HCT116 (cell line): ENCODE results near the gene TSPEAR. TPM values are rescaled to one million over a fixed set of nuclear protein-coding genes. Genes with fewer than 3 reads are reported as not detected.

Experiments used
- ATAC-seq: fragments of 200-7000 bp; cut with Tn5 transposase; 2 replicates; pipeline ENCODE4 v1.9.1; 2020; ENCODE audit warnings: mild to moderate bottlenecking, moderate library complexity
- BruUV-seq: library from RNA; stranded (reverse); fragments of 400-500 nt; replicated peaks from 2 replicates; lab custom pipeline; 2021; lab: Mats Ljungman, UMichigan
- CTCF ChIA-PET: fragments of 300-600 bp; sonication (Branson Sonifier 250); formaldehyde crosslinking; loops from one replicate; lab custom pipeline; 2021; ENCODE audit warnings: antibody characterized with exemption; lab: Charles Lee
- POLR2A ChIA-PET: fragments of 300-600, 350-600 bp; sonication (Branson Sonifier 250); formaldehyde crosslinking; loops from one replicate; lab custom pipeline; 2021; ENCODE audit warnings: antibody characterized with exemption; lab: Charles Lee
- RAD21 ChIA-PET, 2 experiments: fragments of 300-600 bp; sonication (Branson Sonifier 250); formaldehyde crosslinking; loops; one replicate each; lab custom pipeline; 2023; ENCODE audit warnings: low total read pairs in 2 of 2; ENCODE audit not compliant: uncharacterized antibody in 2 of 2, unreplicated experiment in 2 of 2, low non-redundant PET in 1 of 2; lab: Charles Lee
- DNase-seq: peaks from one replicate; pipeline ENCODE4 v3.0.0-alpha.2; 2010; ENCODE audit warnings: low read depth, low spot score
- H2AFZ ChIP-seq: fragments of 200-600 bp; shearing (Covaris generic), sonication (generic); 2 replicates; pipeline ENCODE4 v1.6.1; 2017; ENCODE audit warnings: low read depth, mixed run types, mixed read lengths, antibody characterized with exemption, low read length; ENCODE audit not compliant: poor library complexity, severe bottlenecking
- H3K27ac ChIP-seq: 2 replicates; pipeline ENCODE4 v1.5.1; 2012; ENCODE audit warnings: low read depth, low read length
- H3K27me3 ChIP-seq: fragments of 200-600 bp; sonication (generic); 2 replicates; pipeline ENCODE4 v1.6.1; 2016; ENCODE audit warnings: mixed run types, low read length, mixed read lengths; ENCODE audit not compliant: insufficient read depth
- H3K36me3 ChIP-seq, 2 experiments: fragments of 200-500 bp in 1 of 2; fragments of 200-600 bp in 1 of 2; sonication (Bioruptor generic) in 1 of 2; sonication (generic) in 1 of 2; 2 replicates each; pipeline versions ENCODE4 v1.5.1 to v1.6.1; 2014 to 2016; ENCODE audit warnings: low read length in 2 of 2, inconsistent platforms in 1 of 2, mixed read lengths in 1 of 2, mixed run types in 1 of 2; ENCODE audit not compliant: insufficient read depth in 2 of 2, control insufficient read depth in 1 of 2
- H3K4me1 ChIP-seq, 2 experiments: fragments of 200-600 bp in 1 of 2; sonication (generic) in 1 of 2; 2 replicates each; pipeline versions ENCODE4 v1.5.1 to v1.6.1; 2012 to 2017; ENCODE audit warnings: low read length in 2 of 2, inconsistent platforms in 1 of 2, mild to moderate bottlenecking in 1 of 2, mixed read lengths in 1 of 2, mixed run types in 1 of 2, moderate library complexity in 1 of 2; ENCODE audit not compliant: insufficient read depth in 2 of 2, control insufficient read depth in 1 of 2
- H3K4me2 ChIP-seq: fragments of 200-600 bp; sonication (generic); 2 replicates; pipeline ENCODE4 v1.6.1; 2017; ENCODE audit warnings: mixed run types, low read length, mixed read lengths
- H3K4me3 ChIP-seq, 2 experiments: fragments of 200-600 bp in 1 of 2; sonication (generic) in 1 of 2; replicated peaks in 1 of 2; 2 replicates each; pipeline ENCODE4 v1.5.1; 2011 to 2016; ENCODE audit warnings: low read length in 2 of 2, control low read depth in 1 of 2, low read depth in 1 of 2, mild to moderate bottlenecking in 1 of 2, mixed read lengths in 1 of 2, mixed run types in 1 of 2
- H3K79me2 ChIP-seq: fragments of 200-600 bp; sonication (generic); 2 replicates; pipeline ENCODE4 v1.6.1; 2017; ENCODE audit warnings: mild to moderate bottlenecking, mixed run types, low read length, moderate library complexity, mixed read lengths; ENCODE audit not compliant: insufficient read depth
- H3K9ac ChIP-seq: fragments of 200-600 bp; sonication (generic); 2 replicates; pipeline ENCODE4 v1.6.1; 2016; ENCODE audit warnings: low read length, mixed read lengths
- H3K9me2 ChIP-seq: fragments of 200-600 bp; sonication (generic), shearing (Covaris generic); 2 replicates; pipeline ENCODE4 v1.6.1; 2017; ENCODE audit warnings: mixed run types, mild to moderate bottlenecking, moderate library complexity; ENCODE audit not compliant: insufficient read depth
- H3K9me3 ChIP-seq, 2 experiments: fragments of 200-500 bp in 1 of 2; fragments of 200-600 bp in 1 of 2; sonication (Bioruptor generic) in 1 of 2; sonication (generic) in 1 of 2; 2 replicates each; pipeline ENCODE4 v1.6.1; 2014 to 2017; ENCODE audit warnings: low read length in 2 of 2, mixed read lengths in 2 of 2, inconsistent platforms in 1 of 2, low read depth in 1 of 2, mild to moderate bottlenecking in 1 of 2, mixed run types in 1 of 2, moderate library complexity in 1 of 2; ENCODE audit not compliant: control insufficient read depth in 1 of 2, insufficient read depth in 1 of 2
- H4K20me1 ChIP-seq: fragments of 200-600 bp; sonication (generic), shearing (Covaris generic); 2 replicates; pipeline ENCODE4 v1.6.1; 2017; ENCODE audit warnings: mixed run types, mild to moderate bottlenecking, moderate library complexity; ENCODE audit not compliant: insufficient read depth
- EZH2 ChIP-seq: fragments of 200-600 bp; sonication (generic); IDR thresholded peaks from 2 replicates; pipeline ENCODE4 v1.6.1; 2017; ENCODE audit warnings: antibody characterized with exemption, mixed run types
- JUND ChIP-seq: IDR thresholded peaks from 2 replicates; pipeline ENCODE4 v1.6.1; 2012
- TCF7L2 ChIP-seq: IDR thresholded peaks from 2 replicates; pipeline ENCODE4 v1.7.0; 2011; ENCODE audit warnings: borderline replicate concordance, inconsistent platforms; ENCODE audit not compliant: insufficient read depth, insufficient read length; ENCODE audit errors: extremely low read depth
- ZNF274 ChIP-seq: fragments of 200-500 bp; sonication (Bioruptor generic); IDR thresholded peaks from 2 replicates; pipeline ENCODE4 v1.6.1; 2014; ENCODE audit warnings: mild to moderate bottlenecking, low read depth, low read length, inconsistent platforms
- intact Hi-C: fragments of 100-400 bp; cut with micrococcal nuclease; formaldehyde crosslinking; loops from 2 replicates; pipeline ENCODE4 v1.10.0; 2022
- total RNA-seq: library from RNA; stranded (reverse); gene quantifications from one replicate; pipeline ENCODE4 v1.2.1, GENCODE V29; 2021; ENCODE audit not compliant: unreplicated experiment
- TF ChIP-seq, protein P1 (sequence below): IDR thresholded peaks from 2 replicates; pipeline ENCODE4 v1.6.1; 2012; ENCODE audit warnings: low read depth
- TF ChIP-seq, protein P2 (sequence below): IDR thresholded peaks from 2 replicates; pipeline ENCODE4 v1.6.1; 2012

TSPEAR gene
- total RNA-seq, 1 experiment from 2014 or later = not detected

DNA sequence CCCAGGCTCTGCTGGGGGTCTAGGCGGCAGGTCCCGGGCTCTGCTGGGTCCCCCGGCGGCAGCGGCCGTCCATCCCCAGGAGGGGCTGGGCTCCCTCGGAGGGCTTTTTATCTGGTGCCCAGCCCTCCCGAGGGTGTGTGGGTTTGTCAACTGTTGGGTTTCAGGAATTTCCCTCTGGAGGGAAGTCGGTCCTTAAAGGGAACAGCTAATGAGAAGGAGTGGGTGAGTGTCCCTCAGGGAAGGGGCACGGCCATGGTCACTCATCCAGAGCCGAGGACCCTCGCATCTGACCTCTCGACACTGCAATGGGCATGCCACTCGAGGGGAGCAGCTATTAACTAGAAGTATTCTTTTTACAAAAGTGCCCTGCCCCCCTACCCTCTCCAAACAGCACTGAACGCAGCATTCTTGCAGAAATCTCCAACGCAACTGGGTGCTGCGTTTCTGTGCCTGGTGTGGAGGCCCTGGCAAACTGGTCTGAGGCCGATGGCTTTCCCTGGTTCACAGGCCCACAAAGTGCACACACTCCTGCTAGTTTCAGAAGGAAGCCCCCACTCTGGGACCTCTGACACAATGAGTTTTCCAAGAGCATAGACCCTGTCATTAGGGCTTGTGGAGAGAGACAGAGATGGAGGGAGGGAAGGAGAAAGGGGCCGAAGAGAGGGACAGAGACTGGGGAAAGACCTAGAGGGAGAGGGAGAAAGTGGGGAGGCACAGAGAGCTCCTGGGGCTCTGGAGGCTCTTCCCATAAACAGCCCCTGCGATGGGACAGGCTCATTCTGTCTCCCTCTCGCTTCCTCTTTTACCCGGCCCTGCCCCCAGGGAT lies 1.0 kb upstream of the TSPEAR start (continued):
- TF ChIP-seq, protein P1, sequence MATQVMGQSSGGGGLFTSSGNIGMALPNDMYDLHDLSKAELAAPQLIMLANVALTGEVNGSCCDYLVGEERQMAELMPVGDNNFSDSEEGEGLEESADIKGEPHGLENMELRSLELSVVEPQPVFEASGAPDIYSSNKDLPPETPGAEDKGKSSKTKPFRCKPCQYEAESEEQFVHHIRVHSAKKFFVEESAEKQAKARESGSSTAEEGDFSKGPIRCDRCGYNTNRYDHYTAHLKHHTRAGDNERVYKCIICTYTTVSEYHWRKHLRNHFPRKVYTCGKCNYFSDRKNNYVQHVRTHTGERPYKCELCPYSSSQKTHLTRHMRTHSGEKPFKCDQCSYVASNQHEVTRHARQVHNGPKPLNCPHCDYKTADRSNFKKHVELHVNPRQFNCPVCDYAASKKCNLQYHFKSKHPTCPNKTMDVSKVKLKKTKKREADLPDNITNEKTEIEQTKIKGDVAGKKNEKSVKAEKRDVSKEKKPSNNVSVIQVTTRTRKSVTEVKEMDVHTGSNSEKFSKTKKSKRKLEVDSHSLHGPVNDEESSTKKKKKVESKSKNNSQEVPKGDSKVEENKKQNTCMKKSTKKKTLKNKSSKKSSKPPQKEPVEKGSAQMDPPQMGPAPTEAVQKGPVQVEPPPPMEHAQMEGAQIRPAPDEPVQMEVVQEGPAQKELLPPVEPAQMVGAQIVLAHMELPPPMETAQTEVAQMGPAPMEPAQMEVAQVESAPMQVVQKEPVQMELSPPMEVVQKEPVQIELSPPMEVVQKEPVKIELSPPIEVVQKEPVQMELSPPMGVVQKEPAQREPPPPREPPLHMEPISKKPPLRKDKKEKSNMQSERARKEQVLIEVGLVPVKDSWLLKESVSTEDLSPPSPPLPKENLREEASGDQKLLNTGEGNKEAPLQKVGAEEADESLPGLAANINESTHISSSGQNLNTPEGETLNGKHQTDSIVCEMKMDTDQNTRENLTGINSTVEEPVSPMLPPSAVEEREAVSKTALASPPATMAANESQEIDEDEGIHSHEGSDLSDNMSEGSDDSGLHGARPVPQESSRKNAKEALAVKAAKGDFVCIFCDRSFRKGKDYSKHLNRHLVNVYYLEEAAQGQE = no peak
- TF ChIP-seq ZNF274 = no peak
- no peak for TF ChIP-seq EZH2
- TF ChIP-seq, protein P2, sequence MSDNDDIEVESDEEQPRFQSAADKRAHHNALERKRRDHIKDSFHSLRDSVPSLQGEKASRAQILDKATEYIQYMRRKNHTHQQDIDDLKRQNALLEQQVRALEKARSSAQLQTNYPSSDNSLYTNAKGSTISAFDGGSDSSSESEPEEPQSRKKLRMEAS = no peak
- TF ChIP-seq, all 23 proteins: peak for 0

DNA sequence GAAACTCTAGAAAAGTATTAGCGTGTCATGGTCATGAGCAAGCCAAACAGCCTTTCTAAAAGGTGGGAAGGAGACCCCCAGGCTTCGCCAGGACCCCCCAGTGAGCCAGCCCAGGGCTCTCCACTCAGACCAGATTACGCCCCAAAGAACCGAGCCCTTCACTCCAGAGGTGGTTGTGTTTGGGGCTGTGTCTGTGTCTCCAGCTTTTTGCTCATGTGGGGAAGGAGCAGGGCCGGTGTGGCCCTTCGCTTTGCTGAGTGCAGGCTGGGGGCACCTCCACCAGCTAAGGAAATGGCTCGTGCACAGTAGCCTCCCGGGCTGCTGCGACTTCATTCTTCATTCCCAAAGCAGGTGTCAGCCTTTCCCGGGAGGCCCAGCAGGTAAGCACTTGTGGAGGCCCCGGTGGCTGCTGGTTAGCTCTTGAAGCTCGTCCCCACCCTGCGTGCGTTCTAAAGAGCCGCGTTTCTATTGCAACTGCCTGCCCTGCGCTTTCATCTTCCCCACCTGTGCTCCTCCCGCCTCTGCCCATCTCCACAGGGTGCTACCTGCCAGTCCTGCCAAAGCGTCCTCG lies 531 bp downstream of the TSPEAR start:
- TF ChIP-seq JUND = no peak
- peak; percentile 54 for TF ChIP-seq TCF7L2
- TF ChIP-seq, protein P2 = no peak
- H4K20me1 ChIP-seq = no peaks in the 10 kb centered on the region
- no peaks in the 10 kb centered on the region for H3K9me2 ChIP-seq
- no peak overlapping the region for H3K4me3 ChIP-seq
- H3K27ac ChIP-seq = no peak overlapping the region
- POLR2A ChIA-PET = no interaction called here
- CTCF ChIA-PET = no interaction called here
- H3K4me2 ChIP-seq = no peak overlapping the region
- H2AFZ ChIP-seq = no peak overlapping the region
- H3K4me1 ChIP-seq = peaks cover 0 to 6% of the 10 kb centered on the region in 2 experiments; a peak in 1 of 4 replicates
- no peak overlapping the region for H3K9ac ChIP-seq
- ATAC-seq = peak; percentile 52
- intact Hi-C loops = no loop called here
- no peaks in the 10 kb centered on the region for H3K79me2 ChIP-seq
- no TSS peak for BruUV-seq
- H3K27me3 ChIP-seq = peaks cover 30% of the 10 kb centered on the region; the same call in 1 of the 2 replicates
- RAD21 ChIA-PET = no interaction called here
- H3K9me3 ChIP-seq = no peaks in the 10 kb centered on the region
- DNase-seq = no peak
- H3K36me3 ChIP-seq = no peaks in the 10 kb centered on the region
